ENCODE measurements around the gene MVB12B.

- TF ChIP-seq, protein P1, sequence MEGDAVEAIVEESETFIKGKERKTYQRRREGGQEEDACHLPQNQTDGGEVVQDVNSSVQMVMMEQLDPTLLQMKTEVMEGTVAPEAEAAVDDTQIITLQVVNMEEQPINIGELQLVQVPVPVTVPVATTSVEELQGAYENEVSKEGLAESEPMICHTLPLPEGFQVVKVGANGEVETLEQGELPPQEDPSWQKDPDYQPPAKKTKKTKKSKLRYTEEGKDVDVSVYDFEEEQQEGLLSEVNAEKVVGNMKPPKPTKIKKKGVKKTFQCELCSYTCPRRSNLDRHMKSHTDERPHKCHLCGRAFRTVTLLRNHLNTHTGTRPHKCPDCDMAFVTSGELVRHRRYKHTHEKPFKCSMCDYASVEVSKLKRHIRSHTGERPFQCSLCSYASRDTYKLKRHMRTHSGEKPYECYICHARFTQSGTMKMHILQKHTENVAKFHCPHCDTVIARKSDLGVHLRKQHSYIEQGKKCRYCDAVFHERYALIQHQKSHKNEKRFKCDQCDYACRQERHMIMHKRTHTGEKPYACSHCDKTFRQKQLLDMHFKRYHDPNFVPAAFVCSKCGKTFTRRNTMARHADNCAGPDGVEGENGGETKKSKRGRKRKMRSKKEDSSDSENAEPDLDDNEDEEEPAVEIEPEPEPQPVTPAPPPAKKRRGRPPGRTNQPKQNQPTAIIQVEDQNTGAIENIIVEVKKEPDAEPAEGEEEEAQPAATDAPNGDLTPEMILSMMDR (IDR thresholded peaks at IDR 0.05; ENCODE audit: insufficient read depth, low read length, poor library complexity, severe bottlenecking) = no peak
- TF ChIP-seq EZH2phosphoT487 (conservative IDR thresholded peaks at IDR 0.05; ENCODE audit: low read length) = no peak
Observed at GRCh38 chr9:126325821-126326220, 808 bp upstream of the MVB12B start.

Data from SU-DHL-6 (cell line).